ES-I3 (cell line): ENCODE results near the gene COX8C.

Source experiments
- H3K36me3 ChIP-seq: 2 replicates; pipeline ENCODE4 v1.6.1; 2013; ENCODE audit warnings: mild to moderate bottlenecking, low read length, control low read depth, moderate library complexity; ENCODE audit not compliant: insufficient read depth
- H3K4me1 ChIP-seq: 2 replicates; pipeline ENCODE4 v1.6.1; 2013; ENCODE audit warnings: mild to moderate bottlenecking, control low read depth, low read length; ENCODE audit not compliant: insufficient read depth
- H3K9ac ChIP-seq: 2 replicates; pipeline ENCODE4 v1.6.1; 2013; ENCODE audit warnings: low read depth, mild to moderate bottlenecking, low read length, moderate library complexity
- H3K9me3 ChIP-seq: 2 replicates; pipeline ENCODE4 v1.6.1; 2013; ENCODE audit warnings: mild to moderate bottlenecking, low read length, moderate library complexity; ENCODE audit not compliant: control insufficient read depth, insufficient read depth

COX8C gene

DNA sequence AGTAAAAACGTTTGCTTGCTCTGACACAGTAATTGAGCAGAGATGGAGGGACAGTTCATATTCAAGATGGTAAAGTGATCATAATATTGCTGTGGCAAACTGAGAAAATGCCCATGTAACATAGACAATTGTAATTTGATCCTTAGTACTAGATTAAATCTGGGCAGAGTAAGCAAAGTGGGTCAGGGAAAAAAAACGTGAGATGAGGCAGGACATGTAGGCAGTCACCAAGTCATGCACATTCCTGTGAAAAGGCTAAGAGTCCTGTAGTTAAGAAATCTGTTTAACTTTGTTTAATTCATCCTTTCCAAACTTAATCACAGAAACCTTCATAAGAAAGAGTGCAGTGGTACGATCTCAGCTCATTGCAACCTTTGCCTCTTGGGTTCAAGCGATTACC, 30.3 kb upstream of the COX8C start:
- H3K9ac ChIP-seq: no peak overlapping the region
- H3K36me3 ChIP-seq: no peaks in the 10 kb centered on the region; the same call in 1 of the 2 replicates
- peaks cover 26% of the 10 kb centered on the region for H3K4me1 ChIP-seq
- no peaks in the 10 kb centered on the region for H3K9me3 ChIP-seq

GRCh38 chr14:93317210-93317874, 29.6 kb upstream of the COX8C start:
- Histone ChIP-seq H3K4me1 (peaks cover 26% of the 10 kb centered on the region), H3K9me3 (no peaks in the 10 kb centered on the region), H3K36me3 (no peaks in the 10 kb centered on the region; the same call in 1 of the 2 replicates), H3K9ac (no peak overlapping the region)

- Histone ChIP-seq H3K4me1 (peaks cover 26% of the 10 kb centered on the region), H3K9me3 (no peaks in the 10 kb centered on the region), H3K9ac (no peak overlapping the region), H3K36me3 (no peaks in the 10 kb centered on the region; the same call in 1 of the 2 replicates)
Observed at GRCh38 chr14:93317875-93318807, 28.8 kb upstream of the COX8C start.

DNA sequence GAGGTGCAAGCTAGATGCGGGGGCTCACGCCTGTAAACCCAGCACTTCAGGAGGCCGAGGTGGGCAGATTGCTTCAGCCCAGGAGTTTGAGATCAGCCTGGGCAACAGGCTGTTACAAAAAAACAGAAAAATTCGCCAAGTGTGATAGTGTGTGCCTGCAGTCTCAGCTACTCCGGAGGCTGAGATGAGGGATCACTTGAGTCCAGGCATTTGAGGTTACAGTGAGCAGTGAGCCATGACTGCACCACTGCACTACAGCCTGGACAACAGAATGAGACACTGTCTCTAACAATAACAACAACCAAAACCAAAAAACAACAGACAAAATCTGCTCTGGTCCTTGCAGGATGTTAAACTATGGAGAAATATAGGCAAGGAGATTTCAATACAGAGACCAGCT, 28.1 kb upstream of the COX8C start:
- H3K9ac ChIP-seq: no peak overlapping the region
- no peaks in the 10 kb centered on the region; the same call in 1 of the 2 replicates for H3K36me3 ChIP-seq
- H3K9me3 ChIP-seq: no peaks in the 10 kb centered on the region
- H3K4me1 ChIP-seq: peaks cover 26% of the 10 kb centered on the region

GRCh38 chr14:93319494-93319893, 27.5 kb upstream of the COX8C start:
- H3K9ac ChIP-seq: no peak overlapping the region
- peaks cover 26% of the 10 kb centered on the region for H3K4me1 ChIP-seq
- H3K36me3 ChIP-seq: no peaks in the 10 kb centered on the region; the same call in 1 of the 2 replicates
- H3K9me3 ChIP-seq: no peaks in the 10 kb centered on the region

DNA sequence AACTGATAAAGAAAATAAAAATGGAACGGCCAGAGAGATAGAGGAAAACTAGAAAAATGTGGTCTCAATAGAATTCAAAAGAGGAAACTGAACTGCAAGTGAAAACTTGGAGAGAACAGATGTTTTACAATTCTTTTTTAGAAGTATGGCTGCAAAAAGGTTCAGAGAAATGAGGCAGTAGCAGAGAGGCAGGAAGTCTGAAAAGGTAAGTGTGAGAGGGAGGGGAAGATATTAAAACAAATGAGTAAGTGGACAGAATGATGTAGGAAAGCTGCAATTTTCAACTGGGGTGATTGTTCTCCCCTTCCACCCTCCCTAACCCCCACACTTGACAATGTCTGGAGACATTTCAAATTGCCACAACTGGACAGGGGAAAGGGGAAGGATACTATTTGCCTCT, 27.0 kb upstream of the COX8C start:
- H3K4me1 ChIP-seq: peaks cover 26% of the 10 kb centered on the region
- H3K36me3 ChIP-seq: no peaks in the 10 kb centered on the region; the same call in 1 of the 2 replicates
- no peaks in the 10 kb centered on the region for H3K9me3 ChIP-seq
- H3K9ac ChIP-seq: no peak overlapping the region

- no peaks in the 10 kb centered on the region for H3K9me3 ChIP-seq
- no peaks in the 10 kb centered on the region; the same call in 1 of the 2 replicates for H3K36me3 ChIP-seq
- no peak overlapping the region for H3K9ac ChIP-seq
- H3K4me1 ChIP-seq: peaks cover 26% of the 10 kb centered on the region
Observed at GRCh38 chr14:93320489-93320888, 26.5 kb upstream of the COX8C start.

DNA sequence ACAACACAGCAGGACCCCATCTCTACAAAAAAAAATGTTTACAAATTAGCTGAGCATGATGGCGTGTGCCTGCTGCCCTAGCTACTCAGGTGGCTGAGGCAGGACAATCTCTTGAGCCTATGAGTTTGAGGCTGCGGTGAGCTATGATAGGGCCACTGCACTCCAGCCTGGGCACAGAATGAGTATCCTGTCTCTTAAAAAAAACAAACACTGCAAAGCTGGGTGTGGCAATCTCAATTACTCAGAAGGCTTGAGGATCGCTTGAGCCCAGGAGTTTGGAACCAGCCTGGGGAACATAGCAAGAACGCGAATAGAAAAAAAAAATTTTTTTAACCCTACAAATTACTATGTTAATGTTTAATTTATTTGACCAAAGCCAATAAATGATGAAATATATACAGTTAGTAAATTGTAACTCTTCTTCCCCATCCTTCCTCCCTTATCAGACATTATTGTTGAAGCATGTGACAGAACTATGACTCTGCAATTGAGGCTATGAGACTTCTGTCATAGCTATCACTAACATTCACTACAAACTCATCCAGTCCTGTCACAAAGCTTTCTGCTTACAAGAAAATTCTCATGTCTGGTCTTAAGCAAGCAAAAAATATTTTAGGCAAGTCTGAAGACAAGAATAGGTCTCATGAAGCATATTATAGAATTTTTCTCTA, 23.9 kb upstream of the COX8C start:
- H3K9ac ChIP-seq: no peak overlapping the region
- peaks cover 19% of the 10 kb centered on the region for H3K4me1 ChIP-seq
- no peaks in the 10 kb centered on the region; the same call in 1 of the 2 replicates for H3K36me3 ChIP-seq
- H3K9me3 ChIP-seq: no peaks in the 10 kb centered on the region

DNA sequence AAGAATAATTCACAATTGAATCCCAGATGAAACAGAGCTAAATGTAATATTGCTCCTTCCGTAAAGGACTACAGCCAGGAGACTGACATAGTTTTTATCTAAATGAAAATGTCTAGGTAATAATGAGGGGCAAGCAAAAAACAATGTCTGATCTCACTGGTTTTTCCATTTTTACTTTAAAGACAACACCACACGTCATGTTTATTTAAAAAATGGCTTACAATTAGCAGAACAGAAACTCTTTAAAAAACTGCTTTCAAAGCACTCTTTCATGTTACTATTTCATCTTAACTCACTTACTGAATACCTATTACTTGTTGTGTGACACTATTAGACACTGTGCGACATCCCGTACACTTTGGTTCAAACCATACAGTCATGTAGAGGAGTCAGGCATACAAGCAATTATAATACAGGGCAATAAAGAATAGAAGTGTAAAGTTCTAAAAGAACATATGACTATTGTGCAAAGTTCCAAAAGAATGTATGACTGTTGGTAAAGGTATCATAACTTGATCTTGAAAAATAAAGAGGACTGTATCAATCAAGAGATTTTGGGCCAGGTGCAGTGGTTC, 23.3 kb upstream of the COX8C start:
- H3K36me3 ChIP-seq: no peaks in the 10 kb centered on the region; the same call in 1 of the 2 replicates
- no peak overlapping the region for H3K9ac ChIP-seq
- no peaks in the 10 kb centered on the region for H3K9me3 ChIP-seq
- peaks cover 12% of the 10 kb centered on the region for H3K4me1 ChIP-seq

DNA sequence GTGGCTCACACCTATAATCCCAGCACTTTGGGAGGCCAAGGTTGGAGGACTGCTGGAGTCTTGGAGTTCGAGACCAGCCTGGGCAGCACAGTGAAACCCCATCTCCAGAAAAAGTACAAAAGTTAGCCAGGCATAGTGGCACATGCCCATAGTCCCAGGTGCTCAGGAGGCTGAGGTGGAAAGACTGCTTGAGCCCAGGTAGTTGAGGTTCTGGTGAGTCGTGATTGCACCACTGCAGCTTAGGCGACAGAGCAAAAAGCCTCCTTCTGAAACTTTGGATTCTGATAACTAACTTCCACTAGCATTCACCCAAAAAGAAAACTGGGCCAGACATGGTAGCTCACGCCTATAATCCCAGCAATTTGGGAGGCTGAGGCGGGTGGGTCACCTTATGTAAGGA, 20.8 kb upstream of the COX8C start:
- Histone ChIP-seq H3K9ac (no peak overlapping the region), H3K9me3 (no peaks in the 10 kb centered on the region), H3K36me3 (no peaks in the 10 kb centered on the region; the same call in 1 of the 2 replicates), H3K4me1 (peaks cover 12% of the 10 kb centered on the region)

DNA sequence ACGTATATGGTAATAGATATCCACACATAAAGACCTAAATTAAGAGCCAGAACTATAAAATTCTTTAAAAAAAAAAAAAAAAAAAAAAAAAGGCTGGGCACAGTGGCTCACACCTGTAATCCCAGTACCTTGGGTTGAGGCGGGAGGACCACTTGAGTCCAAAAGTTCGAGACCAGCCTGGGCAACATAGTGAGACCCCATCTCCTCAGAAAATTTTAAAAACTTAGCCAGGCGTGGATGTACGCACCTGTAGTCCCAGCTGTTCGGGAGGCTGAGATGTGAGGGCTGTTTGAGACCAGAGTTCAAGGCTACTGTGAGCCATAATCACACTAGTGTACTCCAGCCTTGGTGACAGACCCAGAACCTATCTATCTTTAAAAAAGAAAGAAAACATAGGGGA, 18.4 kb upstream of the COX8C start:
- Histone ChIP-seq H3K9ac (no peak overlapping the region), H3K4me1 (peaks cover 15% of the 10 kb centered on the region), H3K36me3 (no peaks in the 10 kb centered on the region), H3K9me3 (no peaks in the 10 kb centered on the region)

- no peak overlapping the region for H3K9ac ChIP-seq
- no peaks in the 10 kb centered on the region for H3K36me3 ChIP-seq
- H3K9me3 ChIP-seq: no peaks in the 10 kb centered on the region
- H3K4me1 ChIP-seq: peaks cover 15% of the 10 kb centered on the region
Observed at GRCh38 chr14:93329965-93330608, 16.9 kb upstream of the COX8C start.

GRCh38 chr14:93330609-93331000, 16.4 kb upstream of the COX8C start:
- Histone ChIP-seq H3K9me3 (no peaks in the 10 kb centered on the region), H3K36me3 (no peaks in the 10 kb centered on the region), H3K9ac (no peak overlapping the region), H3K4me1 (peaks cover 15% of the 10 kb centered on the region)
